ENCODE results near the gene KANSL1. TPM values are rescaled to one million over a fixed set of nuclear protein-coding genes. Genes with fewer than 3 reads are reported as not detected.

The KANSL1 gene
- total RNA-seq, 1 experiment from 2014 or later = 55.5 TPM

GRCh38 chr17:46129302-46129701 is 63.9 kb downstream of the KANSL1 start:
- no peak for TF ChIP-seq POLR2AphosphoS5 (IDR thresholded peaks at IDR 0.05; ENCODE audit: low read depth, low read length)
- no peak for TF ChIP-seq REST (IDR thresholded peaks at IDR 0.05; ENCODE audit: insufficient read depth in 1 of 2, low read depth in 2 of 2, low read length in 1 of 2)
- no peak for TF ChIP-seq CTCF (IDR thresholded peaks at IDR 0.05)
- no peak for TF ChIP-seq TCF7L2 (IDR thresholded peaks at IDR 0.05; ENCODE audit: low read depth, low read length)
- TF ChIP-seq SIN3A (IDR thresholded peaks at IDR 0.05; ENCODE audit: borderline replicate concordance, insufficient read depth, low read depth, low read length) = no peak
- Histone ChIP-seq H3K4me3 (ENCODE audit: low read depth in 2 of 2, low read length in 2 of 2) (no peak overlapping the region), H3K36me3 (ENCODE audit: control insufficient read depth, insufficient read depth, low read length) (no peaks in the 10 kb centered on the region), H3K27me3 (ENCODE audit: control insufficient read depth, insufficient read depth, low read length) (no peaks in the 10 kb centered on the region), H3K9me3 (ENCODE audit: control insufficient read depth, insufficient read depth, low read depth, low read length) (no peaks in the 10 kb centered on the region), H3K4me1 (ENCODE audit: control insufficient read depth, insufficient read depth, low read length) (peaks cover 8% of the 10 kb centered on the region), H3K27ac (ENCODE audit: low read length) (no peak overlapping the region)
- in situ Hi-C loops (cut with HindIII; ENCODE audit: low pct_unique_long_range_greater_than_20kb, low sequenced_read_pairs) (no loop called here), intact Hi-C loops (cut with micrococcal nuclease; ENCODE audit: unreplicated experiment) (no loop called here)
- ChIA-PET POLR2A (no interaction called here), CTCF (no interaction called here)
- BruUV-seq (replicated peaks) = no TSS peak
- DNase-seq (ENCODE audit: low read depth, low spot score) (no peak), ATAC-seq (no peak)

GRCh38 chr17:46128453-46128852 is 64.8 kb downstream of the KANSL1 start:
- TF ChIP-seq REST (IDR thresholded peaks at IDR 0.05; ENCODE audit: insufficient read depth in 1 of 2, low read depth in 2 of 2, low read length in 1 of 2) (no peak), TCF7L2 (IDR thresholded peaks at IDR 0.05; ENCODE audit: low read depth, low read length) (no peak), POLR2AphosphoS5 (IDR thresholded peaks at IDR 0.05; ENCODE audit: low read depth, low read length) (no peak), SIN3A (IDR thresholded peaks at IDR 0.05; ENCODE audit: borderline replicate concordance, insufficient read depth, low read depth, low read length) (no peak), CTCF (IDR thresholded peaks at IDR 0.05) (no peak)
- BruUV-seq (replicated peaks) = no TSS peak
- ChIA-PET POLR2A (no interaction called here), CTCF (no interaction called here)
- Histone ChIP-seq H3K27me3 (ENCODE audit: control insufficient read depth, insufficient read depth, low read length) (no peaks in the 10 kb centered on the region), H3K4me1 (ENCODE audit: control insufficient read depth, insufficient read depth, low read length) (peaks cover 8% of the 10 kb centered on the region), H3K36me3 (ENCODE audit: control insufficient read depth, insufficient read depth, low read length) (no peaks in the 10 kb centered on the region), H3K27ac (ENCODE audit: low read length) (no peak overlapping the region), H3K9me3 (ENCODE audit: control insufficient read depth, insufficient read depth, low read depth, low read length) (no peaks in the 10 kb centered on the region), H3K4me3 (ENCODE audit: low read depth in 2 of 2, low read length in 2 of 2) (no peak overlapping the region)
- DNase-seq (ENCODE audit: low read depth, low spot score) = no peak
- intact Hi-C loops (cut with micrococcal nuclease; ENCODE audit: unreplicated experiment) (no loop called here), in situ Hi-C loops (cut with HindIII; ENCODE audit: low pct_unique_long_range_greater_than_20kb, low sequenced_read_pairs) (no loop called here)
- no peak for ATAC-seq
